Muscle layer of colon (tissue), 2 donors: ENCODE results near the gene NPFFR1.

Source experiments
- H3K27ac ChIP-seq: one replicate; pipeline ENCODE4 v1.7.0; 2013; ENCODE audit warnings: low read depth, mild to moderate bottlenecking, low read length, moderate library complexity
- H3K27me3 ChIP-seq, 2 donors: one replicate each; pipeline ENCODE4 v1.7.0; 2013; ENCODE audit warnings: low read length in 2 of 2, mild to moderate bottlenecking in 2 of 2; ENCODE audit not compliant: insufficient read depth in 2 of 2, control insufficient read depth in 1 of 2
- H3K36me3 ChIP-seq: one replicate; pipeline ENCODE4 v1.7.0; 2013; ENCODE audit warnings: mild to moderate bottlenecking, low read length; ENCODE audit not compliant: insufficient read depth
- H3K4me1 ChIP-seq: one replicate; pipeline ENCODE4 v1.7.0; 2013; ENCODE audit warnings: mild to moderate bottlenecking, low read length; ENCODE audit not compliant: insufficient read depth
- H3K4me3 ChIP-seq, 2 donors: one replicate each; pipeline ENCODE4 v1.7.0; 2013; ENCODE audit warnings: low read length in 2 of 2, low read depth in 1 of 2, mild to moderate bottlenecking in 1 of 2, moderate library complexity in 1 of 2
- H3K9ac ChIP-seq: one replicate; pipeline ENCODE4 v1.7.0; 2013; ENCODE audit warnings: low read length
- H3K9me3 ChIP-seq: one replicate; pipeline ENCODE4 v1.7.0; 2013; ENCODE audit warnings: mild to moderate bottlenecking, low read length
- donor health status: abdominal sarcoma.
- donor health status: Adenocarcinoma of cecum.

NPFFR1 gene

GRCh38 chr10:70312249-70312648 lies 28.4 kb upstream of the NPFFR1 start:
- Histone ChIP-seq H3K4me1 (no peaks in the 10 kb centered on the region), H3K36me3 (no peaks in the 10 kb centered on the region), H3K9ac (no peak overlapping the region), H3K9me3 (no peaks in the 10 kb centered on the region), H3K27ac (no peak overlapping the region), H3K27me3 (no peaks in the 10 kb centered on the region), H3K4me3 (no peak overlapping the region)

- Histone ChIP-seq H3K4me1 (no peaks in the 10 kb centered on the region), H3K27me3 (no peaks in the 10 kb centered on the region), H3K27ac (no peak overlapping the region), H3K9ac (no peak overlapping the region), H3K36me3 (no peaks in the 10 kb centered on the region), H3K9me3 (no peaks in the 10 kb centered on the region), H3K4me3 (no peak overlapping the region)
These were observed 27.9 kb upstream of the NPFFR1 start for GRCh38 chr10:70311698-70312097.

- H3K27ac ChIP-seq: no peak overlapping the region
- H3K9ac ChIP-seq: no peak overlapping the region
- H3K36me3 ChIP-seq: no peaks in the 10 kb centered on the region
- no peaks in the 10 kb centered on the region for H3K27me3 ChIP-seq
- no peak overlapping the region for H3K4me3 ChIP-seq
- H3K4me1 ChIP-seq: no peaks in the 10 kb centered on the region
- H3K9me3 ChIP-seq: no peaks in the 10 kb centered on the region
These were observed 25.9 kb upstream of the NPFFR1 start for GRCh38 chr10:70309661-70310060.

- Histone ChIP-seq H3K27me3 (no peaks in the 10 kb centered on the region), H3K4me3 (no peak overlapping the region), H3K9me3 (no peaks in the 10 kb centered on the region), H3K27ac (no peak overlapping the region), H3K4me1 (no peaks in the 10 kb centered on the region), H3K9ac (no peak overlapping the region), H3K36me3 (no peaks in the 10 kb centered on the region)
These were observed 24.6 kb upstream of the NPFFR1 start for GRCh38 chr10:70308121-70309060.

GRCh38 chr10:70306886-70307520 lies 23.2 kb upstream of the NPFFR1 start:
- H3K9ac ChIP-seq: no peak overlapping the region
- H3K36me3 ChIP-seq: no peaks in the 10 kb centered on the region
- H3K27ac ChIP-seq: no peak overlapping the region
- H3K9me3 ChIP-seq: no peaks in the 10 kb centered on the region
- H3K27me3 ChIP-seq: no peaks in the 10 kb centered on the region
- no peak overlapping the region for H3K4me3 ChIP-seq
- H3K4me1 ChIP-seq: no peaks in the 10 kb centered on the region

- Histone ChIP-seq H3K9me3 (no peaks in the 10 kb centered on the region), H3K9ac (no peak overlapping the region), H3K4me1 (no peaks in the 10 kb centered on the region), H3K36me3 (no peaks in the 10 kb centered on the region), H3K27ac (no peak overlapping the region), H3K4me3 (no peak overlapping the region), H3K27me3 (no peaks in the 10 kb centered on the region)
These were observed 22.4 kb upstream of the NPFFR1 start for GRCh38 chr10:70306181-70306705.

GRCh38 chr10:70303730-70304129 lies 19.9 kb upstream of the NPFFR1 start:
- no peak overlapping the region for H3K4me3 ChIP-seq
- no peaks in the 10 kb centered on the region for H3K36me3 ChIP-seq
- no peaks in the 10 kb centered on the region for H3K27me3 ChIP-seq
- no peak overlapping the region for H3K27ac ChIP-seq
- no peaks in the 10 kb centered on the region for H3K4me1 ChIP-seq
- no peaks in the 10 kb centered on the region for H3K9me3 ChIP-seq
- H3K9ac ChIP-seq: no peak overlapping the region

GRCh38 chr10:70302292-70302691 lies 18.5 kb upstream of the NPFFR1 start:
- Histone ChIP-seq H3K27ac (no peak overlapping the region), H3K27me3 (no peaks in the 10 kb centered on the region), H3K36me3 (no peaks in the 10 kb centered on the region), H3K4me3 (no peak overlapping the region), H3K9me3 (no peaks in the 10 kb centered on the region), H3K4me1 (peaks cover under 1% of the 10 kb centered on the region), H3K9ac (no peak overlapping the region)

- H3K27me3 ChIP-seq: no peaks in the 10 kb centered on the region
- H3K27ac ChIP-seq: no peak overlapping the region
- no peaks in the 10 kb centered on the region for H3K36me3 ChIP-seq
- H3K4me3 ChIP-seq: no peak overlapping the region
- H3K9ac ChIP-seq: no peak overlapping the region
- H3K4me1 ChIP-seq: peaks cover 11% of the 10 kb centered on the region
- H3K9me3 ChIP-seq: no peaks in the 10 kb centered on the region
These were observed 17.2 kb upstream of the NPFFR1 start for GRCh38 chr10:70300908-70301597.

- H3K4me1 ChIP-seq: peaks cover 13% of the 10 kb centered on the region
- H3K9me3 ChIP-seq: no peaks in the 10 kb centered on the region
- no peaks in the 10 kb centered on the region for H3K36me3 ChIP-seq
- no peak overlapping the region for H3K4me3 ChIP-seq
- no peak overlapping the region for H3K27ac ChIP-seq
- no peaks in the 10 kb centered on the region for H3K27me3 ChIP-seq
- H3K9ac ChIP-seq: no peak overlapping the region
These were observed 16.7 kb upstream of the NPFFR1 start for GRCh38 chr10:70300461-70300860.

GRCh38 chr10:70299876-70300275 lies 16.1 kb upstream of the NPFFR1 start:
- peaks cover 13% of the 10 kb centered on the region for H3K4me1 ChIP-seq
- H3K9me3 ChIP-seq: no peaks in the 10 kb centered on the region
- no peaks in the 10 kb centered on the region for H3K36me3 ChIP-seq
- no peak overlapping the region for H3K4me3 ChIP-seq
- H3K27me3 ChIP-seq: no peaks in the 10 kb centered on the region
- H3K9ac ChIP-seq: no peak overlapping the region
- H3K27ac ChIP-seq: no peak overlapping the region
